A673 (cell line): ENCODE results near the gene SRGAP2B. TPM values are rescaled to one million over a fixed set of nuclear protein-coding genes. Genes with fewer than 3 reads are reported as not detected.
"Not testable (repeated sequence)": the region's sequence is repeated elsewhere in the genome, so short reads cannot be mapped to it uniquely, and the experiment has no call there.

Source experiments
- BruUV-seq: library from RNA; stranded (reverse); fragments of 400-500 nt; replicated peaks from 2 replicates; lab custom pipeline; 2021; lab: Mats Ljungman, UMichigan
- CTCF ChIA-PET: fragments of 300-600 bp; sonication (Branson Sonifier 250); formaldehyde crosslinking; loops from one replicate; lab custom pipeline; 2022; ENCODE audit warnings: antibody characterized with exemption; lab: Charles Lee
- POLR2A ChIA-PET: fragments of 300-600 bp; sonication (Branson Sonifier 250); formaldehyde crosslinking; loops from one replicate; lab custom pipeline; 2022; ENCODE audit warnings: antibody characterized with exemption; ENCODE audit not compliant: low non-redundant PET; lab: Charles Lee
- DNase-seq: peaks from one replicate; pipeline ENCODE4 v3.0.0-alpha.2; 2015; ENCODE audit warnings: low spot score
- H3K27ac ChIP-seq: fragments of 200-600 bp; sonication (generic); 2 replicates; pipeline ENCODE4 v1.5.1; 2016; ENCODE audit warnings: mixed run types, low read depth, mild to moderate bottlenecking, mixed read lengths, antibody characterized with exemption, low read length; ENCODE audit not compliant: poor library complexity, severe bottlenecking
- H3K27me3 ChIP-seq: fragments of 200-600 bp; sonication (generic); replicated peaks from 2 replicates; pipeline ENCODE4 v1.6.1; 2017; ENCODE audit warnings: mixed run types, low read depth, mild to moderate bottlenecking, mixed read lengths, antibody characterized with exemption, low read length; ENCODE audit not compliant: insufficient read depth, poor library complexity
- H3K36me3 ChIP-seq: fragments of 200-600 bp; sonication (generic); 2 replicates; pipeline ENCODE4 v1.6.1; 2016; ENCODE audit warnings: mixed run types, mild to moderate bottlenecking, mixed read lengths, antibody characterized with exemption, low read length; ENCODE audit not compliant: insufficient read depth, poor library complexity, severe bottlenecking
- H3K4me1 ChIP-seq: fragments of 200-600 bp; sonication (generic); 2 replicates; pipeline ENCODE4 v1.6.1; 2017; ENCODE audit warnings: mixed run types, mild to moderate bottlenecking, mixed read lengths, antibody characterized with exemption, low read length; ENCODE audit not compliant: insufficient read depth, poor library complexity, severe bottlenecking
- H3K4me3 ChIP-seq: fragments of 200-600 bp; sonication (generic); 2 replicates; pipeline ENCODE4 v1.5.1; 2016; ENCODE audit warnings: low read depth, mixed run types, mild to moderate bottlenecking, mixed read lengths, low read length; ENCODE audit not compliant: poor library complexity, severe bottlenecking
- H3K9me3 ChIP-seq: fragments of 200-600 bp; sonication (generic); 2 replicates; pipeline ENCODE4 v1.6.1; 2016; ENCODE audit warnings: mixed run types, low read depth, mild to moderate bottlenecking, mixed read lengths, antibody characterized with exemption, low read length; ENCODE audit not compliant: poor library complexity, severe bottlenecking
- intact Hi-C: fragments of 100-400 bp; cut with micrococcal nuclease; formaldehyde crosslinking; loops from one replicate; pipeline ENCODE4 v1.10.0; 2022; ENCODE audit not compliant: unreplicated experiment
- total RNA-seq: library from RNA; stranded (reverse); gene quantifications from 2 replicates; pipeline ENCODE4 v1.2.3, GENCODE V29; 2021

The SRGAP2B gene
- total RNA-seq, 1 experiment from 2014 or later = 72.9 TPM

DNA sequence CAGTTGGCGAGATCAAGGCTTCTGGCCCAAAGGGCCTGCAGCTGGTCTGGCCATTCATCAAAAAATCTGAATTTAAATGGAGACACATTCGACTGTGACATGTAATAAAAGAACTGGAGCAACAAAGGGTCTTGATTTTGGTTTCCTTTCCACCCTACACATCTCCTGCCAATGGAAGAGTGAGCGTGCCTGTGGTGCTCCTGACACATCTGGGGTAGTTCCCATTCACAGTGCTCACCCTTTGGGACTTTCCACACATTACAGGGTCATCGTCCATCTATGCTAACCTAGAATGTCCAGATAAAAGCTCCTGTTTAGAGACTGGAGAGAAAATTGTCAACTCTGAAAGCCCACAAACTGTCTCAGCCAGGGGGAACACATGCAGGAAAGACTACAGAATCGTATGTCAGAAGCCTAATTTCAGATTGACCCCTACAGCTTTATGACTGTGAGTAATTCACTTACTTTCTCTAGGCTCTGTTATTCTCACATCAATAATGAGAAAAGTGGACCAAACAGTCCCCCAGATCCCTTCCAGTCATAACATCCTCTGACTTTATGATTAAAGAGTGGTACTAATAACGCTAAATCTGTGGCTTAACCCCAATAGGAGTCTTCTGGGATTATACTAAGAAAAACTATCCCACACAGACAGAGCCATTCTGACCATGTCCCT lies 46.8 kb downstream of the SRGAP2B start:
- H3K27me3 ChIP-seq, H3K4me3 ChIP-seq, H3K9me3 ChIP-seq, H3K36me3 ChIP-seq, intact Hi-C loops, H3K4me1 ChIP-seq, H3K27ac ChIP-seq, BruUV-seq, DNase-seq, POLR2A ChIA-PET, CTCF ChIA-PET: not testable (repeated sequence)

DNA sequence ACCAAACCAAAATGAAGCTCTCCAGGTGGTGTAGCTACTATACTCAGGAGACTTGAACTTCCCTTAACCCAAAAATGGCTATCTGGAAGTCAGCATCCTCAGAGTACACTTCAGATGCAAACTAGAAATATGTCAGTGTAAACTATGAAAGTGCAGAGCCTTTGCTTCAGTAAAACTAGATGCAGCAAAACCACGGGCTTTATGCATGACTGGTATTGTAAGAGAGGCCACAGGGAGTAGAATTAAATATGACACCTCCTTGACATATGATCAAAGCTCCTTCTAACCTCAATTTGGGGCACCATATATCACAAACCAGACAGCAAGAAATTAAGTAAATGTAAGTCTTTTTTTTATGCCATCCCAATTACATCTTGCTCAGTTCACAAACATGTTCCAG lies 47.6 kb downstream of the SRGAP2B start:
- H3K9me3 ChIP-seq, H3K27ac ChIP-seq, POLR2A ChIA-PET, intact Hi-C loops, H3K4me1 ChIP-seq, H3K36me3 ChIP-seq, DNase-seq, CTCF ChIA-PET, BruUV-seq, H3K4me3 ChIP-seq, H3K27me3 ChIP-seq: not testable (repeated sequence)

DNA sequence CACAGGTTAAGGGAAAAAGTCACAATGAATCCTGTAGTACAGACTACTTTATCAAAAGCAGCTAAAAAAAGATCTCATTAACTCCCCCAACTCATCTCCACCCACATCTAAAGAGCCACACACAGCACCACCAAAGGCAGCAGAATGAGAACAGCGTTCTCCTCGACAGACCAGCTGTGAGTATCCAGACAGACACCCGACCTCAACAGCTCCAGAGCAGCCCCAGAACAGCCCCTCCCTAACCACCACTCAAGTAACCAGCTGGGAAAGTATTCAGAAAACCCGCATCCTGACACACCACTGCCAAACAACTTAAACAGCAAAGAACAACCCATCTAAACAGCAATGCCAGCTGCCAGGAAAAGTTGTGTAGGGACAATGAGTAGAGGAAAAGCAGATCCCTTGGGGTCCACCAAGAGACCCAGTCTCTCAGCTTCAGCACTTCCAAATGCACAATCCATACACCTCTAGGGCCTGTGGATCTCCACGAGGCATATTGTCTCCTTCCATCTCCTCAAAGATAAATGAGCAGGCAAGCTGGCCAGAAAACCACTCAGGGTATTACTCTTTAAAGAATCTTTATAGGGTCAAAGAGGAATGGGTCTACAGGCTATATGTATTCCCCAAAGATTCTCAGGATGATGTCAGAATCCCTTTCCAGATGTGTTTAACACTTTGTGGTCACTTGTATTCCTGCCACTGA lies 49.4 kb downstream of the SRGAP2B start:
- intact Hi-C loops, POLR2A ChIA-PET, H3K9me3 ChIP-seq, CTCF ChIA-PET, H3K4me1 ChIP-seq, H3K27me3 ChIP-seq, H3K27ac ChIP-seq, H3K4me3 ChIP-seq, H3K36me3 ChIP-seq, DNase-seq: not testable (repeated sequence)
- BruUV-seq = TSS peak; percentile 23

DNA sequence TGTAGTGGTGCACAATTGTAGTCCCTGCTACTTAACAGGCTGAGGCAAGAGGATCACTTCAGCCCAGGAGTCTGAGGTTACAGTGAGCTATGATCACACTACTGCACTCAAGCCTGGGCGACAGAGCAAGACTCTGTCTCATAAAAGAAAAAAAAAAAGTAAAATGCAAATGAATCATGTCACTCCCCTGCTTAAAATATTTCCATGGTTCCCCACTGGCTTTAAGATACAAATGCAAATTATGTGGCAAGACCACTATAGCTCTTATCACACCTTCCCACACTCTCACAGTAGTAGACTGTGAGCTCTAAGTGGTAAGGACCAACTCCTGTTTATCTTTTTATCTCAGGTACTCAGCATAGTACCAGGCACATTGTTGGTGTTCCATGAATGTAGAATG lies 53.6 kb downstream of the SRGAP2B start:
- H3K27me3 ChIP-seq, H3K27ac ChIP-seq, intact Hi-C loops, H3K4me3 ChIP-seq, BruUV-seq, DNase-seq, H3K36me3 ChIP-seq, CTCF ChIA-PET, H3K4me1 ChIP-seq, POLR2A ChIA-PET, H3K9me3 ChIP-seq: not testable (repeated sequence)

DNA sequence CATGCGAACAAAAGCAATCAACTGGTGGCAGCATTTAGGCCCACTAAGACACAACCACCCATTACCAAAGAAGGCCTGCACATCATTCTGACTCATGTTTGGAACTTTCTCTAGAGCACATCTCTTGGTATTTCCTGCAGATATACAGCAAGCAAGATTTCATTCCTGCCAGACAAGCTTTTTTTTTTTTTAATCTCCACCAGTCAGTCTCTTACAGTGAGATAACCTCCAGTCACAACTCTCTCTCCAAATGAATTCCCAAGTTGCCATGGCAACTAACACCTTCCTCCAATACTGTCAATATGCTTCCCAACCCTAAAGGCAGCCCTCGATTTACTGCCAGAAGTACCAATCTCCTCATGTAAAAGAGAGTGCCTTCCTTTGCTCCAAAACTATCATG lies 59.1 kb downstream of the SRGAP2B start:
- H3K9me3 ChIP-seq, H3K27me3 ChIP-seq, CTCF ChIA-PET, DNase-seq, H3K36me3 ChIP-seq, H3K4me3 ChIP-seq, BruUV-seq, intact Hi-C loops, POLR2A ChIA-PET, H3K4me1 ChIP-seq, H3K27ac ChIP-seq: not testable (repeated sequence)

DNA sequence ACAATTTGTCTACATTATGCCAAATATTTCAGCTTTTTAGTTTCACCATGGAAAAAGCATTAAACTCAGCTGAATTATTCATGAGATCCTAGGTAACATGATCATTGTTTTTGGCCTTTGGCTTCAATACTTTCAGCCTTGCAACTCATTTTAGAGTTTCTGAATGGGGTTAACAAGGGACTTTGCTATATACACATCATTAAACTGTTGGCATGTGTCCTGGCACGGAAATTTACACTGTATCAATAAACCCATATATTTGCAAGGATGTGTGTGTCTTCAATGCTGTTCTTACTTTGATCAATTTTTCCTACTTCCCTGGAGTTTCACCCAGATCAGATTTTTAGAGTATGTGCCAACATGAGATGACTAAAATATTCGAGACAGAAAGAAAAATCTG lies 61.6 kb downstream of the SRGAP2B start:
- H3K27ac ChIP-seq, BruUV-seq, H3K4me3 ChIP-seq, POLR2A ChIA-PET, H3K4me1 ChIP-seq, H3K36me3 ChIP-seq, DNase-seq, H3K27me3 ChIP-seq, intact Hi-C loops, CTCF ChIA-PET, H3K9me3 ChIP-seq: not testable (repeated sequence)

DNA sequence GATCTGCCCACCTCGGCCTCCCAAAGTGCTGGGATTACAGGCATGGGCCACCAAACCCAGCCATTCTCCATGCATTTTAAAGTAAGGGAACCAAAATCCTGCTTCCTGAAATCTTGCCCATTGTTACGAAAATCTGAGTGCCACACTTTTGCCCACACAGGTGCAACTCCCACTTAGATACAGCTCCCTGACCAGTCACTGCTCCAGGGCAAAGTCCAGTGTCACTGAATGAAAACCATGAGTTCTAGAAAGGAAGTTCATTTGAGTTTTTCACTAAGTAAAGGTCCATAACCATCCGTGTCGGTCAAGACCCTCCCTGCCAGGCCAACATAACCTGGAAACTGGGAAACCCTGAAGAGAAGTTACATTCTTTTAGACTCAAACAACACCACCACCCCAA lies 67.9 kb downstream of the SRGAP2B start:
- intact Hi-C loops, BruUV-seq, POLR2A ChIA-PET: not testable (repeated sequence)

More for the DNA sequence above, 67.9 kb downstream of the SRGAP2B start:
- H3K27ac ChIP-seq, H3K36me3 ChIP-seq, H3K4me3 ChIP-seq, DNase-seq, CTCF ChIA-PET, H3K4me1 ChIP-seq, H3K9me3 ChIP-seq, H3K27me3 ChIP-seq: not testable (repeated sequence)
